ENCODE results near the gene MDH1B. TPM values are rescaled to one million over a fixed set of nuclear protein-coding genes. Genes with fewer than 3 reads are reported as not detected.
"Not testable (repeated sequence)": the region's sequence is repeated elsewhere in the genome, so short reads cannot be mapped to it uniquely, and the experiment has no call there.

The MDH1B gene
- total and polyA plus RNA-seq, 2 donors (not counting 3 experiments of a cell fraction or from before 2014, with no cell fraction given), result 0.29 TPM; not detected in 1

- H3K4me1 ChIP-seq (ENCODE audit: control insufficient read depth, extremely low read depth, insufficient read depth, low read length), result no peaks in the 10 kb centered on the region
- H4K20me1 ChIP-seq (replicated peaks; ENCODE audit: control insufficient read depth, extremely low read depth, insufficient read depth, low read length), result no peaks in the 10 kb centered on the region
- H3K27ac ChIP-seq (ENCODE audit: insufficient read depth, low read depth, low read length), result no peak overlapping the region
- no peaks in the 10 kb centered on the region for H3K9me1 ChIP-seq (replicated peaks; ENCODE audit: control insufficient read depth, extremely low read depth, insufficient read depth, low read length)
- no peaks in the 10 kb centered on the region for H3K79me2 ChIP-seq (ENCODE audit: control insufficient read depth, insufficient read depth, low read length)
- dilution Hi-C loops (cut with MboI; ENCODE audit: extremely low pct_ligation_motif_present, low sequenced_read_pairs), result no loop called here
- no peak overlapping the region for H3K9ac ChIP-seq (replicated peaks; ENCODE audit: extremely low read depth, insufficient read depth, low read length)
- ChIA-PET CTCF (no interaction called here), POLR2A (no interaction called here)
- intact Hi-C loops (cut with micrococcal nuclease), result no loop called here
- DNase-seq (ENCODE audit: low read depth, low spot score), result no peak
- no peak for TF ChIP-seq MAX (IDR thresholded peaks at IDR 0.05; ENCODE audit: insufficient read depth, insufficient read length)
- TF ChIP-seq, protein P1, sequence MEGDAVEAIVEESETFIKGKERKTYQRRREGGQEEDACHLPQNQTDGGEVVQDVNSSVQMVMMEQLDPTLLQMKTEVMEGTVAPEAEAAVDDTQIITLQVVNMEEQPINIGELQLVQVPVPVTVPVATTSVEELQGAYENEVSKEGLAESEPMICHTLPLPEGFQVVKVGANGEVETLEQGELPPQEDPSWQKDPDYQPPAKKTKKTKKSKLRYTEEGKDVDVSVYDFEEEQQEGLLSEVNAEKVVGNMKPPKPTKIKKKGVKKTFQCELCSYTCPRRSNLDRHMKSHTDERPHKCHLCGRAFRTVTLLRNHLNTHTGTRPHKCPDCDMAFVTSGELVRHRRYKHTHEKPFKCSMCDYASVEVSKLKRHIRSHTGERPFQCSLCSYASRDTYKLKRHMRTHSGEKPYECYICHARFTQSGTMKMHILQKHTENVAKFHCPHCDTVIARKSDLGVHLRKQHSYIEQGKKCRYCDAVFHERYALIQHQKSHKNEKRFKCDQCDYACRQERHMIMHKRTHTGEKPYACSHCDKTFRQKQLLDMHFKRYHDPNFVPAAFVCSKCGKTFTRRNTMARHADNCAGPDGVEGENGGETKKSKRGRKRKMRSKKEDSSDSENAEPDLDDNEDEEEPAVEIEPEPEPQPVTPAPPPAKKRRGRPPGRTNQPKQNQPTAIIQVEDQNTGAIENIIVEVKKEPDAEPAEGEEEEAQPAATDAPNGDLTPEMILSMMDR (IDR thresholded peaks at IDR 0.05; ENCODE audit: extremely low read depth in 1 of 2, insufficient read depth in 1 of 2, low read depth in 1 of 2, low read length in 2 of 2), result no peak
- no peak for TF ChIP-seq POLR2A (IDR thresholded peaks at IDR 0.05; ENCODE audit: low read depth, low read length)
- TF ChIP-seq GATA2 (IDR thresholded peaks at IDR 0.05; ENCODE audit: insufficient read depth, insufficient read length, low read depth, low read length), result no peak
- TF ChIP-seq MYC (IDR thresholded peaks at IDR 0.05; ENCODE audit: low read depth, low read length), result no peak
- TF ChIP-seq EZH2 (IDR thresholded peaks at IDR 0.05; ENCODE audit: borderline replicate concordance, low read depth, low read length, severe bottlenecking), result no peak
- no peak for TF ChIP-seq POLR2AphosphoS5 (IDR thresholded peaks at IDR 0.05; ENCODE audit: insufficient read depth, low read depth, low read length)
- TF ChIP-seq FOS (IDR thresholded peaks at IDR 0.05; ENCODE audit: borderline replicate concordance, insufficient read depth, low read length), result no peak
- TF ChIP-seq JUN (IDR thresholded peaks at IDR 0.05; ENCODE audit: borderline replicate concordance, insufficient read depth, insufficient read length, low read depth), result no peak
- H2AFZ ChIP-seq (ENCODE audit: low read depth, low read length), result no peak overlapping the region
- no peak for FAIRE-seq
- H3K36me3 ChIP-seq (ENCODE audit: control insufficient read depth in 2 of 2, extremely low read depth in 1 of 2, insufficient read depth in 2 of 2, low read length in 2 of 2), result no peaks in the 10 kb centered on the region
- H3K9me3 ChIP-seq (replicated peaks; ENCODE audit: control insufficient read depth, insufficient read depth, low read length), result no peaks in the 10 kb centered on the region
- H3K27me3 ChIP-seq (ENCODE audit: control insufficient read depth in 2 of 2, insufficient read depth in 2 of 2, low read length in 2 of 2), result peaks cover 0 to 5% of the 10 kb centered on the region in 2 experiments
- H3K4me3 ChIP-seq (replicated peaks in 1 of 3; ENCODE audit: insufficient read depth in 1 of 3, low read depth in 1 of 3, low read length in 3 of 3), result no peak overlapping the region
- BruUV-seq (replicated peaks), result no TSS peak
- no peak overlapping the region for H3K4me2 ChIP-seq (ENCODE audit: insufficient read depth, low read length)
Measured at GRCh38 chr2:206716623-206717022, 48.5 kb downstream of the MDH1B start.

DNA sequence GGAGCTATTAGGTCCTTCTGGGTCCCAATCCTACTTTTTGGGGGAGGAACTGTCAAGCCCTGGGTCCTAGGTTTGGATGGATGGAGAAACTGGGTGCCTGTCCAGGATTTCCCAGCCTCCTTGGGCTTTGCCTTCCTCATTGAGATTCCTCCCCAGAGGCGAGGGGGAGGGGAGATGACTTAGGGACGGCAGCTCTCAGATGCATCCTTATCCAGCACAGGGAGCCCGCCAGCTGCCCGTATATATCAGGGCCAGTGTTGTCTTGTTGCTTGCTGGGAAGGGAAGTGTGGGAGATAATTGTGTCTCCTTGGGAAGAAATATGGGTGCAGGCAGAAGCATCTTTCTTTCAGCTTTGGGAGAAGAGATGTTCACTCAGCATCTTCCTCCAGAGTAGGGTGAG lies 49.9 kb downstream of the MDH1B start:
- H2AFZ ChIP-seq (ENCODE audit: low read depth, low read length); BruUV-seq (replicated peaks); H3K27me3 ChIP-seq (ENCODE audit: control insufficient read depth in 2 of 2, insufficient read depth in 2 of 2, low read length in 2 of 2); intact Hi-C loops (cut with micrococcal nuclease); H3K4me1 ChIP-seq (ENCODE audit: control insufficient read depth, extremely low read depth, insufficient read depth, low read length); H3K9ac ChIP-seq (replicated peaks; ENCODE audit: extremely low read depth, insufficient read depth, low read length); H3K9me1 ChIP-seq (replicated peaks; ENCODE audit: control insufficient read depth, extremely low read depth, insufficient read depth, low read length); H3K4me2 ChIP-seq (ENCODE audit: insufficient read depth, low read length); dilution Hi-C loops (cut with MboI; ENCODE audit: extremely low pct_ligation_motif_present, low sequenced_read_pairs); POLR2A ChIA-PET; H3K36me3 ChIP-seq (ENCODE audit: control insufficient read depth in 2 of 2, extremely low read depth in 1 of 2, insufficient read depth in 2 of 2, low read length in 2 of 2); DNase-seq (ENCODE audit: low read depth, low spot score); FAIRE-seq; H4K20me1 ChIP-seq (replicated peaks; ENCODE audit: control insufficient read depth, extremely low read depth, insufficient read depth, low read length); H3K9me3 ChIP-seq (replicated peaks; ENCODE audit: control insufficient read depth, insufficient read depth, low read length); H3K27ac ChIP-seq (ENCODE audit: insufficient read depth, low read depth, low read length); CTCF ChIA-PET; H3K4me3 ChIP-seq (replicated peaks in 1 of 3; ENCODE audit: insufficient read depth in 1 of 3, low read depth in 1 of 3, low read length in 3 of 3); H3K79me2 ChIP-seq (ENCODE audit: control insufficient read depth, insufficient read depth, low read length): not testable (repeated sequence)
